A549 (cell line): ENCODE data around the gene NAT10. TPM values are rescaled to one million over a fixed set of nuclear protein-coding genes. Genes with fewer than 3 reads are reported as not detected.

Experiments used
- ATAC-seq, 2 experiments: fragments of 200-7000 bp in 1 of 2; fragments of >200 bp in 1 of 2; cut with Nextera tagmentation in 1 of 2; cut with Tn5 transposase in 1 of 2; 3 replicates each; pipeline versions ENCODE4 v1.8.0 to v1.9.1; 2018 to 2020; ENCODE audit warnings: mild to moderate bottlenecking in 1 of 2, moderate library complexity in 1 of 2
- CTCF ChIA-PET: fragments of 300-600 bp; sonication (Branson Sonifier 250); formaldehyde crosslinking; extraction: SDS; loops from one replicate; lab custom pipeline; 2021; ENCODE audit warnings: antibody characterized with exemption, inconsistent platforms; lab: Yijun Ruan, JAX
- POLR2A ChIA-PET: fragments of 350-600 bp; formaldehyde crosslinking; extraction: SDS; loops from one replicate; lab custom pipeline; 2021; ENCODE audit warnings: antibody characterized with exemption, inconsistent platforms; lab: Yijun Ruan, JAX
- DNase-seq, 2 experiments: peaks; one replicate each; pipeline versions ENCODE4 v3.0.0 to v3.0.0-alpha.2; 2011 to 2016; ENCODE audit warnings: low read depth in 1 of 2, low spot score in 1 of 2
- FAIRE-seq: peaks from 2 replicates; lab custom pipeline; 2011; peaks lifted over from hg19 to GRCh38; lab: Jason Lieb, UNC
- H3K27ac ChIP-seq, 2 experiments: fragments of >200 bp; sonication (Bioruptor Twin); formaldehyde crosslinking; 3 replicates each; pipeline ENCODE4 v1.5.1; 2016 to 2017
- H3K4me1 ChIP-seq: fragments of >200 bp; sonication (Bioruptor Twin); formaldehyde crosslinking; 3 replicates; pipeline ENCODE4 v1.6.1; 2016
- H3K4me2 ChIP-seq: fragments of >200 bp; sonication (Bioruptor Twin); formaldehyde crosslinking; 3 replicates; pipeline ENCODE4 v1.6.1; 2016
- H3K4me3 ChIP-seq: fragments of >200 bp; sonication (Bioruptor Twin); formaldehyde crosslinking; 3 replicates; pipeline ENCODE4 v1.5.1; 2016
- H3K9me3 ChIP-seq: fragments of >200 bp; sonication (Bioruptor Twin); formaldehyde crosslinking; 3 replicates; pipeline ENCODE4 v1.6.1; 2016
- CBX2 ChIP-seq: fragments of 200-600 bp; sonication (generic); IDR thresholded peaks from 2 replicates; pipeline ENCODE4 v1.6.1; 2016; ENCODE audit warnings: low read depth, mild to moderate bottlenecking, borderline replicate concordance
- CBX8 ChIP-seq: fragments of 200-600 bp; sonication (generic); IDR thresholded peaks from 2 replicates; pipeline ENCODE4 v1.6.1; 2016
- EHF ChIP-seq: fragments of 250-450 bp; sonication (Bioruptor Pico); IDR thresholded peaks from 2 replicates; pipeline ENCODE4 v1.5.0; 2020; ENCODE audit warnings: mild to moderate bottlenecking
- ESRRA ChIP-seq: fragments of 150-350 bp; IDR thresholded peaks from 2 replicates; pipeline ENCODE4 v1.6.1; 2014; ENCODE audit warnings: mild to moderate bottlenecking, low read length, borderline replicate concordance
- FOSL2 ChIP-seq, 2 experiments: fragments of 450-650 bp in 1 of 2; fragments of >200 bp in 1 of 2; sonication (Bioruptor Twin) in 1 of 2; formaldehyde crosslinking; IDR thresholded peaks; 2 replicates each; pipeline versions ENCODE4 v1.5.0 to v1.6.1; 2016 to 2020; ENCODE audit warnings: mild to moderate bottlenecking in 1 of 2, moderate library complexity in 1 of 2
- FOXS1 ChIP-seq: fragments of 250-450 bp; sonication (Bioruptor Pico); IDR thresholded peaks from 2 replicates; pipeline ENCODE4 v1.5.0; 2020; ENCODE audit warnings: mild to moderate bottlenecking, moderate library complexity
- GATA3 ChIP-seq: IDR thresholded peaks from 2 replicates; pipeline ENCODE4 v1.6.1; 2012; ENCODE audit warnings: borderline replicate concordance
- HOXA7 ChIP-seq: fragments of 250-450 bp; sonication (Bioruptor Pico); IDR thresholded peaks from 2 replicates; pipeline ENCODE4 v1.5.0; 2020; ENCODE audit warnings: mild to moderate bottlenecking, moderate library complexity
- JUN ChIP-seq, 2 experiments: fragments of >200 bp; sonication (Bioruptor Twin); formaldehyde crosslinking; IDR thresholded peaks; 2 replicates in 1 of 2; 3 replicates in 1 of 2; pipeline ENCODE4 v1.6.1; 2016 to 2017
- KDM1A ChIP-seq: fragments of 200-600 bp; sonication (generic); IDR thresholded peaks from 2 replicates; pipeline ENCODE4 v1.6.1; 2016; ENCODE audit warnings: low read depth, mild to moderate bottlenecking
- NPAS2 ChIP-seq: fragments of 250-450 bp; sonication (Bioruptor Pico); IDR thresholded peaks from 2 replicates; pipeline ENCODE4 v1.8.0; 2022; ENCODE audit warnings: mild to moderate bottlenecking, moderate library complexity, borderline replicate concordance
- RARB ChIP-seq: fragments of 250-450 bp; sonication (Bioruptor Pico); IDR thresholded peaks from 2 replicates; pipeline ENCODE4 v1.8.0; 2021; ENCODE audit warnings: mild to moderate bottlenecking, moderate library complexity
- RCOR1 ChIP-seq: fragments of 150-350 bp; IDR thresholded peaks from 2 replicates; pipeline ENCODE4 v1.6.1; 2014; ENCODE audit warnings: antibody characterized with exemption, low read length, low read depth
- RNF2 ChIP-seq: fragments of 200-600 bp; sonication (generic); IDR thresholded peaks from 2 replicates; pipeline ENCODE4 v1.6.1; 2016; ENCODE audit warnings: low read depth, mild to moderate bottlenecking, antibody characterized with exemption, moderate library complexity, borderline replicate concordance
- SMC3 ChIP-seq: fragments of >200 bp; sonication (Bioruptor Twin); formaldehyde crosslinking; IDR thresholded peaks from 3 replicates; pipeline ENCODE4 v1.6.1; 2018; ENCODE audit warnings: inconsistent platforms
- SREBF2 ChIP-seq: fragments of 450-650 bp; IDR thresholded peaks from 2 replicates; pipeline ENCODE4 v1.6.1; 2014; ENCODE audit warnings: mild to moderate bottlenecking, moderate library complexity
- ZC3H11A ChIP-seq: fragments of 450-650 bp; IDR thresholded peaks from 2 replicates; pipeline ENCODE4 v1.6.1; 2014; ENCODE audit warnings: antibody characterized with exemption, mild to moderate bottlenecking
- ZFP36 ChIP-seq: fragments of 450-650 bp; IDR thresholded peaks from 2 replicates; pipeline ENCODE4 v1.6.1; 2014; ENCODE audit warnings: borderline replicate concordance; ENCODE audit not compliant: partially characterized antibody
- WGBS: methylation state at CpG from one replicate; pipeline ENCODE4 v1.1.6; 2017; ENCODE audit errors: missing lambda C conversion rate; 5-methylcytosine and 5-hydroxymethylcytosine counted together
- polyA plus RNA-seq, 4 experiments: library from polyadenylated mRNA; depleted of rRNA in 3 of 4; stranded (reverse); fragments of >200 nt; fragmentation: RNase III in 1 of 4; extraction: RNeasy Plus Mini Kit Qiagen cat#74134 plus additional on column Dnase treatment in 1 of 4; gene quantifications; 2 replicates in 3 of 4; 3 replicates in 1 of 4; pipeline ENCODE4 v1.2.3, GENCODE V29; 2011 to 2017
- TF ChIP-seq, protein P1 (sequence below): fragments of >200 bp; sonication (Bioruptor Twin); formaldehyde crosslinking; IDR thresholded peaks from 3 replicates; pipeline ENCODE4 v1.6.1; 2016
- TF ChIP-seq, protein P2 (sequence below): fragments of 200-600 bp; sonication (generic); IDR thresholded peaks from 2 replicates; pipeline ENCODE4 v1.6.1; 2016; ENCODE audit warnings: antibody characterized with exemption, mild to moderate bottlenecking, moderate library complexity
- TF ChIP-seq, protein P3 (sequence below): fragments of 150-350 bp; IDR thresholded peaks from 2 replicates; pipeline ENCODE4 v1.6.1; 2014; ENCODE audit warnings: low read depth, mild to moderate bottlenecking, low read length
- TF ChIP-seq, protein P4 (sequence below): fragments of 450-650 bp; IDR thresholded peaks from 2 replicates; pipeline ENCODE4 v1.6.1; 2014; ENCODE audit warnings: antibody characterized with exemption
- TF ChIP-seq, protein P5 (sequence below): fragments of >200 bp; sonication (Bioruptor Twin); formaldehyde crosslinking; IDR thresholded peaks from 2 replicates; pipeline ENCODE4 v1.6.1; 2016
- TF ChIP-seq, protein P6 (sequence below): IDR thresholded peaks from 2 replicates; pipeline ENCODE4 v1.6.1; 2012

NAT10 gene
- polyA plus RNA-seq, 2 of the 4 experiments (the other 2 are of a cell fraction), result 38.6 to 59.3 TPM

DNA sequence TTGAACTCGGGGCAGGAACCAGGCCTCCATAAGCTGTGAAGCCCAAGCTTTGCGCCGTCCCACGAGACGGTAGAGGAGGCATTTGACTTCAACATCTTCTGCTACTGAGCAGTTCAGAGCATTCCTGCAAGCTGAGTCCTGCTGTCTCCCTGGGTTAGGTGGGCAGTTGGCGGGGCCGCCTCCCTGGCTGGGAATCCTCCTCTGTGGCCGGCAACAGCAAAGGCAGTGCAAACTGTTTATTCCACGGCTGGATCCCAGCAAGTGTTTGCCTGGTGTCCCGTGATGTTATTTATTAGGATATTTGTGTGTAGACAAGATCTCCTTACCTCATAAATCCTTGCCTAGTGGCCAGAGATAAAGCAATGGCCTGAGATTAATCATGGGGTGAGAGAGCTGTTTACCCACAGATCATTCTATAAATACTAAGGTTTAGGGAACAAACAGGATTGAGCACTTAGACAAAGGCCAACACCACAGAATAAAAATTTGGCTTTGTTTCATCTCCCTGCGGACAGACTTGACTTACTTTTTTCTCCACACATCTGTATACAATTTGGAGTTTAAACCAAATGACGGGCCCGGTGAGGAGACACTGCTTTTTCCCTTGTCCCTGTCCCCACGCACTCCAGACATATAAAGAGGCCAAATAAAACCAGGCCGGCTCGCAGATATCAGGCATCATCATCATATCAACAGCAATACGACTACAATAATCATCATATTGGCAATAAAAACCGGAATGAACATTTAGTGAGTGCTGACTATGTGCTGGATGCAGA is 63.4 kb downstream of the NAT10 start (continued):
- TF ChIP-seq, protein P1, sequence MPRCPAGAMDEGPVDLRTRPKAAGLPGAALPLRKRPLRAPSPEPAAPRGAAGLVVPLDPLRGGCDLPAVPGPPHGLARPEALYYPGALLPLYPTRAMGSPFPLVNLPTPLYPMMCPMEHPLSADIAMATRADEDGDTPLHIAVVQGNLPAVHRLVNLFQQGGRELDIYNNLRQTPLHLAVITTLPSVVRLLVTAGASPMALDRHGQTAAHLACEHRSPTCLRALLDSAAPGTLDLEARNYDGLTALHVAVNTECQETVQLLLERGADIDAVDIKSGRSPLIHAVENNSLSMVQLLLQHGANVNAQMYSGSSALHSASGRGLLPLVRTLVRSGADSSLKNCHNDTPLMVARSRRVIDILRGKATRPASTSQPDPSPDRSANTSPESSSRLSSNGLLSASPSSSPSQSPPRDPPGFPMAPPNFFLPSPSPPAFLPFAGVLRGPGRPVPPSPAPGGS, result no peak
- TF ChIP-seq, protein P2, sequence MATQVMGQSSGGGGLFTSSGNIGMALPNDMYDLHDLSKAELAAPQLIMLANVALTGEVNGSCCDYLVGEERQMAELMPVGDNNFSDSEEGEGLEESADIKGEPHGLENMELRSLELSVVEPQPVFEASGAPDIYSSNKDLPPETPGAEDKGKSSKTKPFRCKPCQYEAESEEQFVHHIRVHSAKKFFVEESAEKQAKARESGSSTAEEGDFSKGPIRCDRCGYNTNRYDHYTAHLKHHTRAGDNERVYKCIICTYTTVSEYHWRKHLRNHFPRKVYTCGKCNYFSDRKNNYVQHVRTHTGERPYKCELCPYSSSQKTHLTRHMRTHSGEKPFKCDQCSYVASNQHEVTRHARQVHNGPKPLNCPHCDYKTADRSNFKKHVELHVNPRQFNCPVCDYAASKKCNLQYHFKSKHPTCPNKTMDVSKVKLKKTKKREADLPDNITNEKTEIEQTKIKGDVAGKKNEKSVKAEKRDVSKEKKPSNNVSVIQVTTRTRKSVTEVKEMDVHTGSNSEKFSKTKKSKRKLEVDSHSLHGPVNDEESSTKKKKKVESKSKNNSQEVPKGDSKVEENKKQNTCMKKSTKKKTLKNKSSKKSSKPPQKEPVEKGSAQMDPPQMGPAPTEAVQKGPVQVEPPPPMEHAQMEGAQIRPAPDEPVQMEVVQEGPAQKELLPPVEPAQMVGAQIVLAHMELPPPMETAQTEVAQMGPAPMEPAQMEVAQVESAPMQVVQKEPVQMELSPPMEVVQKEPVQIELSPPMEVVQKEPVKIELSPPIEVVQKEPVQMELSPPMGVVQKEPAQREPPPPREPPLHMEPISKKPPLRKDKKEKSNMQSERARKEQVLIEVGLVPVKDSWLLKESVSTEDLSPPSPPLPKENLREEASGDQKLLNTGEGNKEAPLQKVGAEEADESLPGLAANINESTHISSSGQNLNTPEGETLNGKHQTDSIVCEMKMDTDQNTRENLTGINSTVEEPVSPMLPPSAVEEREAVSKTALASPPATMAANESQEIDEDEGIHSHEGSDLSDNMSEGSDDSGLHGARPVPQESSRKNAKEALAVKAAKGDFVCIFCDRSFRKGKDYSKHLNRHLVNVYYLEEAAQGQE, result no peak
- no peak for TF ChIP-seq EHF (CRISPR knock-in tag)

DNA sequence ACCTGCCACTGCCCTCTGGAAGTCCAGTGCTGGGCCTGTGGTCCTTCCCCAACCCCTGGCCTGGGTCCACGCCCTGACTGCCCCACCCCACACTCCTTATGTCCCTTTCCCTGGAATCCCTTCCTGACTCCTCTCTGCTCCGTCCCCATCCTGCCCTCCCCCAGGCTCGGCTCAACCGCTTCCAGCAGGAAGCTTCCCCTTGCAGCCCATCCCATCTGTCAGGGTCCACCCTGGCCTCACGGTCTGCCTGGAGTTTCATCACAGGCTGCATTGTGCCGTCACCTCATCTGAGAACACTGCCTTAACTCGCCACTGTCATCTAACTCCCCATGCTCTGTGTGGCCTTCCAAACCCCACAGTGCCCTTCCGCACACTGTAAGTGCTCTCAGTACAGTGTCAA is 64.3 kb downstream of the NAT10 start:
- Histone ChIP-seq H3K9me3 (no peaks in the 10 kb centered on the region), H3K4me3 (no peak overlapping the region), H3K27ac (no peak overlapping the region)
- CTCF ChIA-PET, result interaction anchor here (0.8 kb wide), 1 partner anchor 188 kb away, joined by 4 read pairs; the partner anchor contains the start of gene ABTB2
- FAIRE-seq, result no peak
- no peak for DNase-seq
- WGBS, result 95% methylated on average over 8 of the region's 8 CpGs
- POLR2A ChIA-PET, result no interaction called here
- TF ChIP-seq HOXA7 (CRISPR knock-in tag), result no peak
- TF ChIP-seq, protein P3, sequence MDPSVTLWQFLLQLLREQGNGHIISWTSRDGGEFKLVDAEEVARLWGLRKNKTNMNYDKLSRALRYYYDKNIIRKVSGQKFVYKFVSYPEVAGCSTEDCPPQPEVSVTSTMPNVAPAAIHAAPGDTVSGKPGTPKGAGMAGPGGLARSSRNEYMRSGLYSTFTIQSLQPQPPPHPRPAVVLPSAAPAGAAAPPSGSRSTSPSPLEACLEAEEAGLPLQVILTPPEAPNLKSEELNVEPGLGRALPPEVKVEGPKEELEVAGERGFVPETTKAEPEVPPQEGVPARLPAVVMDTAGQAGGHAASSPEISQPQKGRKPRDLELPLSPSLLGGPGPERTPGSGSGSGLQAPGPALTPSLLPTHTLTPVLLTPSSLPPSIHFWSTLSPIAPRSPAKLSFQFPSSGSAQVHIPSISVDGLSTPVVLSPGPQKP, result no peak
- TF ChIP-seq RNF2, result no peak
- TF ChIP-seq KDM1A, result no peak
- no peak for TF ChIP-seq SREBF2
- no peak for TF ChIP-seq ZC3H11A
- no peak for TF ChIP-seq RCOR1
- no peak for TF ChIP-seq ZFP36
- TF ChIP-seq, protein P4, sequence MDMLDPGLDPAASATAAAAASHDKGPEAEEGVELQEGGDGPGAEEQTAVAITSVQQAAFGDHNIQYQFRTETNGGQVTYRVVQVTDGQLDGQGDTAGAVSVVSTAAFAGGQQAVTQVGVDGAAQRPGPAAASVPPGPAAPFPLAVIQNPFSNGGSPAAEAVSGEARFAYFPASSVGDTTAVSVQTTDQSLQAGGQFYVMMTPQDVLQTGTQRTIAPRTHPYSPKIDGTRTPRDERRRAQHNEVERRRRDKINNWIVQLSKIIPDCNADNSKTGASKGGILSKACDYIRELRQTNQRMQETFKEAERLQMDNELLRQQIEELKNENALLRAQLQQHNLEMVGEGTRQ, result no peak
- no peak for TF ChIP-seq GATA3
- TF ChIP-seq RARB (CRISPR knock-in tag), result no peak
- TF ChIP-seq SMC3, result no peak
- TF ChIP-seq, all 56 proteins: peak for 0
- ATAC-seq, result no peak
- H3K4me2 ChIP-seq, result no peak overlapping the region
- peaks cover 8% of the 10 kb centered on the region for H3K4me1 ChIP-seq

DNA sequence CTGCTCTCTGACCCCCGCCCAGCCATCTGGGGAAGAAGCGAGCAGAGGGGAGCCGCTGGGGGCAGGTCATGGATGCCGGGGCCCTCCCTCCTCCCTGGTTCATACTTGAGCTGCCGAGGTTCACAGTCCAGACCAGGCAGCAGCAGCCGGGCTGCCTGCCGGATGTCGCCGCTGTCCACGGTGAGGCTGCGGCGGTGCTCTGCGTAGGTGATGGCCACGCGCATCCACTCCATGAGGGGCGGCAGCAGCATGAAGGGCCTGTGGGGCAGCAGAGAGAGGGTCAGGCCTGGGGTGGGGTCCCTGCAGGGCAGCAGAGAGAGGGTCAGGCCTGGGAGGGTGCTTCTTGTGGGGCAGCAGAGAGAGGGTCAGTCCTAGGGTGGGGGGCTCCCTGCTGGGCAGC is 67.6 kb downstream of the NAT10 start:
- no peaks in the 10 kb centered on the region for H3K9me3 ChIP-seq
- H3K4me2 ChIP-seq, result no peak overlapping the region
- H3K4me1 ChIP-seq, result peaks cover 25% of the 10 kb centered on the region
- H3K4me3 ChIP-seq, result no peak overlapping the region
- WGBS, result 93% methylated on average over 16 of the region's 16 CpGs
- DNase-seq (no peak), FAIRE-seq (no peak), ATAC-seq (no peak)
- CTCF ChIA-PET, result interaction anchor here (0.5 to 8.6 kb wide), 10 partner anchors 22 to 295 kb away, joined by 3 to 170 read pairs (median 16); partner anchors contain the start of gene ABTB2
- POLR2A ChIA-PET, result no interaction called here
- no peak overlapping the region for H3K27ac ChIP-seq
- TF ChIP-seq FOXS1, result no peak
- TF ChIP-seq, protein P5, sequence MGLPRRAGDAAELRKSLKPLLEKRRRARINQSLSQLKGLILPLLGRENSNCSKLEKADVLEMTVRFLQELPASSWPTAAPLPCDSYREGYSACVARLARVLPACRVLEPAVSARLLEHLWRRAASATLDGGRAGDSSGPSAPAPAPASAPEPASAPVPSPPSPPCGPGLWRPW, result no peak
- no peak for TF ChIP-seq JUN (IDR thresholded peaks at IDR 0.05)
- no peak for TF ChIP-seq CBX8
- no peak for TF ChIP-seq FOSL2 (IDR thresholded peaks at IDR 0.05)
- no peak for TF ChIP-seq FOSL2 (CRISPR knock-in tag; IDR thresholded peaks at IDR 0.05)
- no peak for TF ChIP-seq CBX2
- no peak for TF ChIP-seq NPAS2 (CRISPR knock-in tag)
- TF ChIP-seq, protein P3, result no peak
- TF ChIP-seq ESRRA, result no peak
- TF ChIP-seq RNF2, result no peak
- no peak for TF ChIP-seq HOXA7 (CRISPR knock-in tag)
- TF ChIP-seq, protein P6, sequence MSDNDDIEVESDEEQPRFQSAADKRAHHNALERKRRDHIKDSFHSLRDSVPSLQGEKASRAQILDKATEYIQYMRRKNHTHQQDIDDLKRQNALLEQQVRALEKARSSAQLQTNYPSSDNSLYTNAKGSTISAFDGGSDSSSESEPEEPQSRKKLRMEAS, result no peak
